GM06990 (cell line): ENCODE data around the gene AMY1B.
"Not testable (repeated sequence)": the region's sequence is repeated elsewhere in the genome, so short reads cannot be mapped to it uniquely, and the experiment has no call there.

Source experiments
- DNase-seq: peaks from one replicate; pipeline ENCODE4 v3.0.0-alpha.2; 2011; ENCODE audit not compliant: insufficient read length; ENCODE audit errors: extremely low read depth
- H3K27me3 ChIP-seq: replicated peaks from 2 replicates; pipeline ENCODE4 v1.6.0; 2011; ENCODE audit warnings: low read length; ENCODE audit not compliant: control insufficient read depth, insufficient read depth
- H3K36me3 ChIP-seq: 2 replicates; pipeline ENCODE4 v1.5.1; 2011; ENCODE audit warnings: low read length; ENCODE audit not compliant: control insufficient read depth, insufficient read depth
- H3K4me3 ChIP-seq: replicated peaks from 2 replicates; pipeline ENCODE4 v1.5.1; 2011; ENCODE audit warnings: low read depth, mild to moderate bottlenecking, control low read depth, low read length

AMY1B gene

DNA sequence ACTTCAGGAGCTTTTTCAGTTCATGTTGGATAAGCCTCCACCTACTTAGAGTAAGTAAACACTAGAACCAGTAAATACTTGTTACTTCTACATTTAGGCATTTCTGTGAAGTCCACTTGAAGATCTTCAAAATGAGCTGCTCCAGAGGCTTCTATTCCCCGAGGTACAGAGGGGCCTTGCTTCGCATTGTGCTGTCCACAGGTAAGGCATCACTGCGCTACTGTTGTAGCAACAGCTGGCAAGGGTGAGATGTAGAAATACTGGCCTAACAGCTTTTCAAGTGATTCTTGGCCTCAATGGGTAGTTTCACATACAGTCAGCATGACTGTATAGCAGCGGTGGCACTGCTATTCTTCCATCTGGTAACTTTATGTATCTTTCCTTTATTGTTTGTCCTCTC, 45.1 kb downstream of the AMY1B start:
- H3K36me3 ChIP-seq, H3K27me3 ChIP-seq, DNase-seq: not testable (repeated sequence)

DNA sequence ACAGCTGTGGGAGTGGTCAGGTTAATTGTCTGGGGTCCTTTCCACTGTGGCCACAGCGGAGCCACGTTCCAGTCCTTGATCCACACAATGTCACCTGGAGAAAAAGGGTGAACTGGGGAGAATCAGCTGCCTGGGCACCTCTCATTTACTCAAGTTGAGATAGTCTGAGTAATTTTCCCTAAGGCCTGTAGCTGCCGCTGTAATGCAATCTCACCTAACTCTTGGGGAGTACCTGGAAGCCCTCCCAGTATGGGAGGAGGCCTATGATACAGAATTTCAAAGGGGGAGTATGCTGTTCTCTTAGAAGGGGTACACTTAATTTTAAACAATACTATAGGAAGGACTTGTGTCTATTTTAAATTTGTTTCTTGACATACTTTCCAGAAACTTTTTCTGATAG, 45.7 kb downstream of the AMY1B start:
- not testable (repeated sequence) for DNase-seq, H3K4me3 ChIP-seq, H3K27me3 ChIP-seq, H3K36me3 ChIP-seq

More for the DNA sequence above, 45.1 kb downstream of the AMY1B start:
- not testable (repeated sequence) for H3K4me3 ChIP-seq

DNA sequence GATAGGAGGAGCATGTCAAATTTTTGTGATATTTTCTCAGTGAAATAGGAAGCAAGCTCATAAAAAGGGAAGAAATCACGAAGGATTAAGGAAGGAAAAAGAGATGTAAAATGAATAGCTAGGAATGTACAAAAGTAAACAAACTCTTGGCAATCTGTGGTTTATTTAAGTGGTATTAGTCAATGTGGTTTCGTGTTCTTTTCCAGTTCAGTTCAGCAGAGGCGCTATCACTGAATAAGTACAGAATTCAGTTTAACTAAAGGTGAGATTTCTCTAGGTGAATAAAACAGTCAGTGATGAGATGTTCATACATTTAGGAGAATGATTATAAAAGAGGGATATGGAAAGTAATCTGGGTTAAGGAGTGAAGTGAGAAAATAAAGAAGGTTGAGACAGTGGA, 52.1 kb downstream of the AMY1B start:
- H3K27me3 ChIP-seq, H3K4me3 ChIP-seq, H3K36me3 ChIP-seq, DNase-seq: not testable (repeated sequence)

DNA sequence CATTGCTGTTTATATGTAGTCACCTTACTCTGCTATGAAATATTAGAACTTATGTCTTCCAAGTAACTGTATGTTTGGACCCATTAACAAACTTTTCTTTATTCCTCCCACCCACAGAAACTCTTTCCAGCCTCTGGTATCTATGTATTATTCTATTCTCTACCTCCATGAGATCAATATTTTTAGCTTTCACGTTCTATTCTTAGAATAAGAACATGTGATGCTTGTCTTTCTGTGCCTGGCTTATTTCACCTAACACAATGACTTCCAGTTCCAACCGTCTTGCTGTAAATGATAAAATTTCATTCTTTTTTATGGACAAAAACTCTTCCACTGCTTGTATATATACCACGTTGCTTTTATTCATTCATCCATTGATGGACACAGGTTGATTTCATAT, 54.8 kb downstream of the AMY1B start:
- H3K4me3 ChIP-seq, H3K27me3 ChIP-seq, H3K36me3 ChIP-seq, DNase-seq: not testable (repeated sequence)
